ENCODE results near the gene COL18A1. TPM values are rescaled to one million over a fixed set of nuclear protein-coding genes. Genes with fewer than 3 reads are reported as not detected.

Gene COL18A1
- total RNA-seq, 2 donors from 2014 or later: 117 to 133 TPM

DNA sequence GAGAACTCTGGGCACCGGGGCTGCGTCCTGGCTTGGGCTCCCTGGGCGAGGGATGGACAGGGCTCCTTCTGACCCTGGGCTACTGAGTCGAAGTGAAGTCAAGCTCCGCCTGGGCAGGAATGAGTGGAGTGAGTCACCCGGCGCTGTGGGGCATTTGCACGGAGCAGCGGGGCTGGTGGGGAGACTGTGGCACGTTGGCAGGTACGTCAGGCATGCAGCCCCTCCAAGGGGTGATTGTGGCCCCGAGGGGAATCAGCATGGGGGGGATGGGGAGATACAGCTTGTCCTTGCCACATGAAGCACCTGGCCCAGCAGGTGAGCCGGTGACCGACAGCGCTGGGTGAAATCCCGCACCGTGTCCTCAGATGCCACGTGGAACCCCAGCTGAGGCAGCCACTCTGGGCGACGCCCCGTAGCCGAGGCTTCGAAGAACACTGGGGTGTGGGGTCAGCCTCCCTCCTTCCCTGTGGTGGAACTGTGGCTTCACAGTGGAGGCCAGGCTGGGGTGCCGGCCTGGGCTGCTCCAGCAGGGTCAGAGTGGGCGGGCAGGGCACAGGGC is 62.3 kb downstream of the COL18A1 start:
- intact Hi-C loops (cut with DNase I): no loop called here
- DNase-seq (ENCODE audit: low spot score): peak; percentile 78

DNA sequence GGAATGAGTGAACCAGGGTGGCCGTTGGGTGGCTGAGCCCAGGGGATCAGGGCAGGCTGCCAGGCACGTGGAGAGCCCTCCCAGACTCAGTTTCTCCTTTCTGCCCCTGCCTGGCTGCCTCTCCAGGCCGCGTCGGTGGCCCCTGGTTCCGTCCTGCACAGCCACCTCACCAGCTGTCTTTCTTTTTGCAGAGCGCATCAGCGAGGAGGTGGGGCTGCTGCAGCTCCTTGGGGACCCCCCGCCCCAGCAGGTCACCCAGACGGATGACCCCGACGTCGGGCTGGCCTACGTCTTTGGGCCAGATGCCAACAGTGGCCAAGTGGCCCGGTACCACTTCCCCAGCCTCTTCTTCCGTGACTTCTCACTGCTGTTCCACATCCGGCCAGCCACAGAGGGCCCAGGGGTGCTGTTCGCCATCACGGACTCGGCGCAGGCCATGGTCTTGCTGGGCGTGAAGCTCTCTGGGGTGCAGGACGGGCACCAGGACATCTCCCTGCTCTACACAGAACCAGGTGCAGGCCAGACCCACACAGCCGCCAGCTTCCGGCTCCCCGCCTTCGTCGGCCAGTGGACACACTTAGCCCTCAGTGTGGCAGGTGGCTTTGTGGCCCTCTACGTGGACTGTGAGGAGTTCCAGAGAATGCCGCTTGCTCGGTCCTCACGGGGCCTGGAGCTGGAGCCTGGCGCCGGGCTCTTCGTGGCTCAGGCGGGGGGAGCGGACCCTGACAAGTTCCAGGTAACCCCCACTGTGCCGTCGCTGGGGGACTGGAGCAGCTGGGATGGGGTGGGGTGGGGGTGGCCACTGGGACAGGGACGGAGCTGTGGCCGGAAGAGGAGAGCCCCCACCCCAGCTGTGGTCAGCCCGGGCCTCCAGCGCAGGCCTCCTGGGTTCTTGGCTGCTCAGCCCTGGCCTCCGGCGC is 63.3 kb downstream of the COL18A1 start:
- intact Hi-C loops (cut with DNase I): no loop called here
- peak; percentile 74 for DNase-seq (ENCODE audit: low spot score)

DNA sequence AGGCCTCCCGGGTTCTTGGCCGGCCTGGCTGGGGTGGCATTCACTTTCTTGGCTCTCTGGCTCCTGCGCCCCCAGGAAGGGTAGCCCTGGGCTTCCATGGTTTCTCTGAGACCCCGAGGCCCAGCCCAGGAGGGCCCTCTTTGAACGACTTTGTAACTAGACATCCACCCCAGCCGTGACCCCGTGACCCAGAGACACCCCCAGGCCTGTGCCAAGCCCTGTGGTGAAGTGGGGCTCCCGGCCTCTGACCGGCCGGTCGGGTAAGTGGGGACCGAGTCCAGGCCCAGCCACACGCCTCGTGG is 64.0 kb downstream of the COL18A1 start:
- intact Hi-C loops (cut with DNase I): no loop called here
- DNase-seq (ENCODE audit: low spot score): peak; percentile 77

DNA sequence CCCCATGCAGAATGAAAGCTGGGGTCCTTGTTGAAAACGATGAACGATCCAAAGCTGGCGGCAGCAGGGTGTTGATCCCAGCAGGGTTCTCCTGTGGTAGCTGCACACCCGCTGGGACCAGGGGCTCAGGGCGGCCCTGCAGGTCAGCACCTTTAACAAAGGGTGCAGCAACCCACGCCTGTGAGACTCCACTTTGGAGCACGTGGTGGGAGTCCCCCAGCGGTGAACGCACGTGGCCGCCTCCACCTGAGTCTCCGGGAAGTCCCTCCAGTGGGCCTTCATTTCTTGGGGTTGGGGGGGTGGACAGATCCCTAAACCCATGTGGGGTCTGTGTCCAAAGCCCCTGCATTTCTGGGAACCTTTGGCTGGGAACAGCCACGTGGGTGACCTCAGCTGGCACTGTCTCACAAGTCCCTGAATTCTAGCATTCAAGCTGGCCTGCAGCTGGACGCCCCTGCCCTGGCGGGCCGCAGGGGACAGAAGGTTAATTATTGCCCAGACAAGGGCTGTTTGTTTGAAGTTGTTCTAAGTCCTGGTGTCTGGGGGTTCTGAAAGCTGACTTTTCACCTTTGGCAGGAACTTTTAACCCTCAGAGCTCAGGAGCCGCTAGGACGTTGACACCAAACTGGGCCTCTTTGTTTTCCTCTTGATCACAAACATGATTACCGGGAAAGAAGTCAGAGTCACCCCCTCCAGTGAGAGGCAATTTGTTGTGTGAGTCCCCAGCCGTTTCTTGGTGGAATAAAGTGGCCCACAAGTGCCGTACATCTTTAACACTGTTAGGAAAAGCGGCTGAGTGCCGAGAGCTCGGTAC is 64.5 kb downstream of the COL18A1 start:
- DNase-seq (ENCODE audit: low spot score): peak; percentile 70
- intact Hi-C loops (cut with DNase I): no loop called here

DNA sequence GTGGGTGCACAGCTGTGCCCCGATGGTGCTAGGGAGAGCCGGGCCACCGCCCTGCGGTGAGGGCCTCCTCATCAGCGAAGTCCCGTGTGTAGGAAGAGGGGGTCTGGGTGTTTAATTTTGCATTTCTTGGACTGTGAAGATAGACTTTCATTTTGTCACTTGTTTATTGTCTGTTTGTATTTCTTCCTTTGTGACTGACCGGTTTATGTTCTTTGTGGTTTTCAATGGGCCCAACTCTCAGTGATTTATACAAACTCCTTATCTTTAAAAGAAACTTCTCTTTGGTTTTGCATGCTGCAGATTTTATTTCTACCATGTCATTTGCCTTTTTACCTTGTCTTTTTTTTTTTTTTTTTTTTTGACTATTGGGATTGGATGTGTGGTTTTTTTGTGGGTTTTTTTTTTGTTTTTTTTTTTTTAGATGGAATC is 65.1 kb downstream of the COL18A1 start:
- DNase-seq (ENCODE audit: low spot score): no peak
- intact Hi-C loops (cut with DNase I): no loop called here

DNA sequence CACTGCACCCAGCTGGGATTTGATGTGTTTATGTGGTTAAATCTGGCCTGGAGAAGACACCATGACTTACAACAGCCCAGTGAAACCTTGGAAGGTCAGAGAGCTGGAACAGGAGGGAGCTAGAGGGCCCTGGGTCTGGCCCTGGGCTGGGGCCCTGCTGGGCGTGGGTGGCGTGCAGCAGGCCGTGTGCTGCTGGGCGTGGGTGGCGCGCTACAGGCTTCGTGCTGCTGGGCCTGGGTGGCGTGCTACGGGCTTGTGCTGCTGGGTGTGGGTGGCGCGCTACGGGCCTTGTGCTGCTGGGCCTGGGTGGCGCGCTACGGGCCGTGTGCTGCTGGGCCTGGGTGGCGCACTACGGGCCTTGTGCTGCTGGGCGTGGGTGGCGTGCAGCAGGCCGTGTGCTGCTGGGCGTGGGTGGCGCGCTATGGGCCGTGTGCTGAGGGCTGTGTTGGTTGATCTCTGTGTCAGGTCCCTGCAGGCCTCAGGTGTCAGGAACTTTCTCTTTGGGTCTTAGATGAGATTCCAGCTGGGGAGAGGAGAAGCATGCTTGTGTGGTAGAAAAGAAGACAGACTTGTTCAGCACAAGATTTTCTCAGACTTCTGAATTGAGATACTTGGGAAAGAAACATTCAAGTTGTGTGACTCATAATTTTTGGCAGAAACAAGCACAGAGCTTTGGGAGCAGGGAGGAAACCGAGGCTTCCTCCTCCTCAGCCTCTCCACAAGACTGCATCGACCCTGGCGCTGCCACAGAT is 66.0 kb downstream of the COL18A1 start:
- intact Hi-C loops (cut with DNase I): no loop called here
- DNase-seq (ENCODE audit: low spot score): peak; percentile 80

DNA sequence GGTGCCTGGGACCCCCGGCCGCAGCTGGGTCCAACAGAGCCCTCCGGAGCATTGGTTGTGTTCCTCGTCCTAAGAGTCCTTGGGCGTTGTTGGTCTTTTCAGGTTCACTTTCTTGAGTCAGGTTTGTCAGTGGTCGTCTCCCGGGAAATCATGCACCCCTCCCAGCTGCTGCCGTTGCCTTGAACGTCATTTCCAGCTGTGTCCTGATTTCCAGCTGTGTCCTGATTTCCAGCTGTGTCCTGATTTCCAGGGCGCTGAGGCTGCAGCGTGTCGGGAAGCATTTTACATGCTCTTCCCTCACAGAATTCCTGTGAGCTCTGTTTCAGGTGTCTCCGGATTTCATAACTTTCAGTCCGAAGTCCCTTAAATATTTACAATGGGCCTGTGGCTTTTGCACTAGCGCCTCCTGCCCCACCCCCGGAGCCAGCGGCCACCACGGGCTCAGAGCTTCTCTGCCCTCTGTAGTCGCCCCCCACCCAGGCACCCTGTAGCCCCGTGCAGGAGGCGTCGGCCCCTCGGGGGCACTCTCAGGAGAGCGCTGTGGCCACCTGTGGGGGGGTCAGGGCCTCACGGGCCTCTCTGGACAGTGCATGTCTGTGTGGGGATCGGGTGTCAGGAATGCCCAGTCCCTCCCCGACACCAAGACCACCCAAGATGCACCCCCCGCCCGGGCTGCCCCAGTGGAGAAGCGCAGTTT is 66.7 kb downstream of the COL18A1 start:
- no peak for DNase-seq (ENCODE audit: low spot score)
- intact Hi-C loops (cut with DNase I): no loop called here

DNA sequence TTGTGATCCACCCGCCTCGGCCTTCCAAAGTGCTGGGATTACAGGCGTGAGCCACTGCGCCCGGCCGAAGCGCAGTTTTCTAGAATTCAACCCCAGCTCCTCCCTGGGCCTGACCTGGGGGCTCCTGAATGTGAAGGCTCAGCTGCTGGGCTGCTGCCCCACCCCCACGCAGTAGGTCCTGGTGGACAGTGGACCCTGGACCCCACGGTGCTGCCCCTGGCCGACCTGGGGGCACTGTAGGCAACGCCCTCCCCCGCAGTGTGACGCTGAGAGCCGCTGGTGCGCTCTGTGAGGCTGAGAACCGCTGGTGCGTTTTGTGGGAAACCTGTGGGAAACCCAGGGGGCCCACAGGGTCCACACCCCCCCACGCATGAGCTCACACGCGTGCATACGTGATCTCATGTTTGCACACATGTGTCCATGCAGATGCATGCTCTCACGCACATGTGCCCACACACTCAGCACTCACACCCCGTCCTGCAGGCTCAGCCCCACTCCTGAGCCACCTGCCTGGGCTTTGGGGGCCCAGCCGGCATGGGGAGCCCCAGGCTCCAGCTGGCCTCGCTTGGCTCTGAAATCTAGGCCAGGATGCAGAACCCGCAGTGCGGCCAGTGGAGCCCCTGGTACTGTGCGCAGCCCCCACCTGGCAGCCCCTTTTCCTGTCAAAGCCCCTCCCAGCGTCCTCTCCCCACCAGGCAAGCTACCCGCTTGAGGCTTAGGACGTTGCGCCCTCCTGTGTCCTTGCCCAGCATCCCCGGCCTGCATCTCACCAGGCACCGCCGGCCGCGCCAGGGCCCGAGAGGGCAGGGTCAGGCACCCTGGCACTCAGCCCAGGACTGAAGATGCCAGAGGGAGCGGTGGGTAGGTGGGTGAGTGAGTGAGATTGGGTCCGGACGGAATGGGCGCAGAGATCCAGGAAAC is 67.7 kb downstream of the COL18A1 start:
- no peak for DNase-seq (ENCODE audit: low spot score)
- intact Hi-C loops (cut with DNase I): no loop called here

DNA sequence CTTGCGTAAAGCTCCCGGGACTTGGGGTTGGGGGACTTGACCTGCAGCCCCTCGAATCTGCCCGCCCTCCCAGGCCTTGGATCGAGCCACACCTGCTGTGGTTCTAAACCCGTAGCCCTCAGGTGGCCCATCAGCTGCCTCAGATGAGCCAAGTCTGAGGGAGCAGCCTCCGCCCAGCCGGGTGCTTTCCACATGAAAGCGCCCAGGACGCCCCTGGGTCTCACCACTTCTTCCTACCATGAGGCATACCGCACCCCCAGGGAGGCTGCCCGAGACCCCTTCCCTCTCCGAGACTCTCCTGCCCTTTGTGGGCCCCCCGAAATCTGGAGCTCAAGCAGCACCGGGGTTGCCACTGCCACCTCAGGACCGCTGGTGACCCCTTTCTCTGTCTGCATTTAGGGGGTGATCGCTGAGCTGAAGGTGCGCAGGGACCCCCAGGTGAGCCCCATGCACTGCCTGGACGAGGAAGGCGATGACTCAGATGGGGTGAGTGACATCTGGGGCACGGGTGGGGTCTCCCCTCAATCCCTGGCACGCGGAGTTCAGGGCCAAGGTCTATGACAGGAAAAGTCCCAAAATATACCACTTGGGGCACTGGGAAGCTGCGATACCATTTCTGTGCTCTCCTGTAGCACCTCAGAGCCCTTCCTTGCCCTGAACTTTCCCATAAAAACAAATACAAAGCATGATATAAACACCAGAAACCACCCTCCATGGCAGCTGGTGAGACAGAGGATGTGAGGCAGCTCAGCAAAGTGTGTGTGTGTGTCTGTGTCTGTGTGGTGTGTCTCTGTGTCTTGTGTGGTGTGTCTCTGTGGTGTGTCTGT is 68.7 kb downstream of the COL18A1 start:
- intact Hi-C loops (cut with DNase I): no loop called here
- DNase-seq (ENCODE audit: low spot score): no peak

DNA sequence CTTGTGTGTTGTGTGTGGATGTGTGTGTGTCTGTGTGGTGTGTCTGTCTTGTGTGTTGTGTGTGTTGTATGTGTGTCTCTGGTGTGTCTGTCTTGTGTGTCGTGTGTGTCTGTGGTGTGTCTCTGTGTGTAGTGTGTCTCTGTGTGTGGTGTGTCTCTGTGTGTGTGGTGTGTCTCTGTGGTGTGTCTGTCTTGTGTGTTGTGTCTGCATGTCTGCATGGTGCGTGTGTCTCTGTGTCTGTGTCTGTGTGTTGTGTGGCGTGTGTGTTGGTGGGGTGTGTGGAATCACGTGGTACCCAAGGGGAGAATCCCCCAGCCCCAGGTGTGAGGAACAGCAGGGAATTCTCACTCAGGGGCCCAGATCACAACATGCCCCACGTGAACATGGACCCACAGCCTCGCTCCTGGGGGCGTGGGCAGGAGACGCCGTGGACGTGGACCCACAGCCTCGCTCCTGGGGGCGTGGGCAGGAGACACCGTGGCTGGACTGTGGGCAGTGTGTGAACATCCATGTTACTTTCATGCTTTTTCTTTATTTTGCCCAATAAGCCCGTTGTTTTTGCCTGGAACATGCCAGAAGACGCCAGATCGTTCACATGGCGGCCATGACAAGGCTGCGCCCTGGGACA is 69.5 kb downstream of the COL18A1 start:
- intact Hi-C loops (cut with DNase I): no loop called here

DNA sequence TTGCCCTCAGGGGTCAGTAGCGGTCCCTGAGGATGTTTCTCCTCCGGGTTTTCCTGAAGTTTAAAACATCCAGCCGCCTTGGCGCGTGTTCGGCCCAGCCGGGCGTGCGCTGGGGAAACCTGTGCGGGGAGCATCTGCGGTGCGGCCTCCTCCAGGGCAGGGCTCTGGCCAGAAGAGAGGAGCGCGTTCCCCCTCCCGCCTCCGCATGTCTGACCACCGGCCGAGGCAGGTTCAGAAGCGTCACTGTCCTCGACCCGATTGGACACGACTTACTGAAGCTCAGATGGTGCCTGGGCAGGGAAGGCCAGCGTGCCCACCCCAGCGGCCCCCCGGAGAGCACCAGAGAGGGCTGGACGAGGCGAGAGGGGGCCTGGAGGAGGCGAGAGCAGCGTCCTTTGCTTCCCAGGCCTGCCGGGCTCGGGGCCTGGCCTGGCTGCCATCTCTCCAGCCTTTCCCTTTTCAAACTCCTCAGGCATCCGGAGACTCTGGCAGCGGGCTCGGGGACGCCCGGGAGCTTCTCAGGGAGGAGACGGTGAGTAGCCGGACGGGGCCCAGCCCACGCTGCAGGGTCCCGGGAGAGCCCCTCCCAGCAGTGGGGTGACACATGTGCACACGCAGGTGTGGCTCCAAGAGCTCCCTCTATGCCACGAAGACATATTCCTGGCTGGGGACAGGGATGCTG is 70.2 kb downstream of the COL18A1 start:
- intact Hi-C loops (cut with DNase I): no loop called here
- no peak for DNase-seq (ENCODE audit: low spot score)

More for the DNA sequence above, 69.5 kb downstream of the COL18A1 start:
- no peak for DNase-seq (ENCODE audit: low spot score)

DNA sequence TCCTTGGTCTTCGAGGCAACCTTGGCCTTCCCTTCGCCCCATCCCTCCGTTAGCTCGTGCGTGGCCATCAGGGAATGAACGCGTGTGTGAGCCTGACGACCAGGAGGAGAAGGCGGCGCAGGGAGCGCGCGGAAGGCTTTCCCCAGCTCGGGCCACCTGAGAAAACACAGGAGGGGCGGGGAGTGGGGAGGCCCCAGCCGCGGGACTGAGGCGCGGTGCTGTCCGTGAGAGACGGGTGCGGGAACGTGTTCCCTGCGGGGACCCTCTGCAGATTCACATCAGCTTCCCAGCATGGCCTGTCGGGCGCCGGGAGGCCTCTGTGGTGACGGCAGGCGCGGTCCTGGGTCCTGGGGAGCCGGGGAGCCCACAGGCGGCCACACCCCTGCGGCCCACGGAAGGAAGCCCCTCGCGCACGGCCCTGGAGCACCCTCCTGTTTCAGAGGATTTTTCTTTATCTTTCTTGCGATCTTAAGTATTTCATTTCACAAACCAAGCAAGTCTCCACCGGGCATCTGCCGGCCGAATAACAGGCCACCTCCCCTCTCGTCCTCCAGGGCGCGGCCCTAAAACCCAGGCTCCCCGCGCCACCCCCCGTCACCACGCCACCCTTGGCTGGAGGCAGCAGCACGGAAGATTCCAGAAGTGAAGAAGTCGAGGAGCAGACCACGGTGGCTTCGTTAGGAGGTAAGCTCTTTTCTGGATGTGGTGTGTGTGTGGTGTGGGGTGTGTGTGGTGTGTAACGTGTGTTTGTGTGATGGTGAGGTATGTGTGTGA is 71.0 kb downstream of the COL18A1 start:
- intact Hi-C loops (cut with DNase I): no loop called here
- no peak for DNase-seq (ENCODE audit: low spot score)

DNA sequence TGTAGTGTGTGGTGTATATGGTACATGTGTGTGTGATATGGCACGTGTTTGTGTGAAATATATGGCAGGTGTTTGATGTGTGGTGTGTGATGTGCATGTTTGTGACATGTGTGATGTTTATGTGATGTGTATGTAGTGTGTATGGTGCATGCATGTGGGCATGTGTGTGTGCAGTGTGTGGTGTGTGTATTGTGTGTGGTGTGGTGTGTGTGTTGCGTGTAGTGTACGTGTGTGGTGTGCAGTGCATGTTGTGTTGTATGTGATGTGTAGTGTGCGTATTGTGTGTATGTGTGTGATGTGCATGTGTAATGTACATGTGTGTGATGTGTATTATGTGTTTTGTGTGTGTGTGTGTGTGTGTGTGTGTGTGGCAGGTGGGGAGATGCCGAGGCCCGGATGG is 71.6 kb downstream of the COL18A1 start:
- no peak for DNase-seq (ENCODE audit: low spot score)
- intact Hi-C loops (cut with DNase I): no loop called here

DNA sequence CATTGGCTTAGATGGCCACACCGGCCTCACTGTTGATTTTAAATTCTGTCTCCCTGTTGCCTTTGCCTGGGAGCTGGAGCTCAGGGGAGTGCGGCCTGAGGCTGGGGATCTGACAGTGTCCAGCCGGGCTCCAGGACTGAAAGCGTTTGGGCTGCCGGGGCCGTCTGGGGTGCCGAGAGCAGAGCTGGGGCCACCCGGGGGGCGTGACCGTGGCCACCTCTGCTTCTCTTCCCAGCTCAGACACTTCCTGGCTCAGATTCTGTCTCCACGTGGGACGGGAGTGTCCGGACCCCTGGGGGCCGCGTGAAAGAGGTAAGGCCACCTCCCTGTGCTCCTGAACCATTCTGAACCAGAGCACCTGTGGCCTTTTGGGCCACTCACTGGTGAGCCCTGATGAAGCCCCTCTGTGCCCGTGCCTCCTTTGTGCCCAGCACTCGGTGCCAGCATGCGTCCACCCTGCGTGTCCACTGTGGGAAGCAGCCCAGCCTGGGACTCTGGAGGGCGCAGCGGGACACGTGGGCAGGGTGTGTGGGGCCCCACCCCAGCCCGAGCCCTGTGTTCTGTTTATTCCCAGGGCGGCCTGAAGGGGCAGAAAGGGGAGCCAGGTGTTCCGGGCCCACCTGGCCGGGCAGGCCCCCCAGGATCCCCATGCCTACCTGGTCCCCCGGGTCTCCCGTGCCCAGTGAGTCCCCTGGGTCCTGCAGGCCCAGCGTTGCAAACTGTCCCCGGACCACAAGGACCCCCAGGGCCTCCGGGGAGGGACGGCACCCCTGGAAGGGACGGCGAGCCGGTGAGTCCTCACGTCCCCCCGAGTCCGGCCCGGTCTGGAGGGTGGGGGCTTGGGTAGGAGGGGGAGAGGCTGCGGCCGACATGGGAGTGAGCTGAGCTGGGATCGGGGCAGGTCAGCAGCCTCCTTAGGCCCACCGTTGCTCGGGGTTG is 72.5 kb downstream of the COL18A1 start:
- no peak for DNase-seq (ENCODE audit: low spot score)
- intact Hi-C loops (cut with DNase I): no loop called here

Measured in posterior vena cava (tissue), 2 donors.